GM21737 (cell line): ENCODE data around the gene TRMT11.
"Not testable (repeated sequence)": the region's sequence is repeated elsewhere in the genome, so short reads cannot be mapped to it uniquely, and the experiment has no call there.

Source experiments
- ATAC-seq: cut with Tn5 transposase; IDR thresholded peaks from one replicate; pipeline ENCODE4 v1.9.1; 2021; ENCODE audit warnings: mild to moderate bottlenecking, moderate library complexity; ENCODE audit not compliant: unreplicated experiment

TRMT11 gene

DNA sequence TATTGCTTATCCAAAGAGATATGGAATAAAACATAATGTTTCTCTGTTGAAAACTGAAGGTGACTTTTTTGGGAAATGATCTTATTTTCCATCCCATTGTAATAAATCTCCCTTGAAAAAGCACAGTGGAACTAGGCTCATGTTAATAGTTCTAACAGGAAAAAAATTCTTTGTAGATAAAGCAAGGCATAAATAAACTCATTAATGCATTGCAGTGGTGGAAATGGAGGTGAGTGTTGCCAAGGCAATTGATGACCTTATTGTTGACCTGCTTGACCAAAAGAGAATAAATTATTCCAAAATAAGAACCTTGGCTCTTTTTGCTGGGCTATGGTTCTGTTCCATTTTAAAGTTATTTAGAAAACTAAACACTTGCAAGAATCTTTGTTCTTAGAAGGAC, 55.2 kb downstream of the TRMT11 start:
- no peak for ATAC-seq

DNA sequence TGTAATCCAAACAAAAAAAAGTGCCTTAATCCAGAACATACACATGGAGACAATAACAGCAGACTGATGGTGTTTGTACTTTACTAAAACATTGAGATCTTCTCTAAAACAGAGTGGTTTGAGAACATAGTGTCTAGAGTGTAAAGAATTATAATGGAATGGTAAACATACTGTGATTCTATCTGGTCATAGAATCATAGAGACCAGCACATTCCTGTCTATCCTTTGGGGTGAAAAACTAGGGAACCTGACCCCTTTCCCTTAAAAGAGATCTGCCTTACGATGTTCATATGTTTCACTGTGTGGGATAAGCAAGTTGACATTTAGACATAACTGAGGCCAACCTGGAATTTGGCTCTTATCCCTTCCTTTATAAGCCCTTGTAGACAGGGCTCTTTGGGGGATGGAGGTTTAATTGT, 55.7 kb downstream of the TRMT11 start:
- no peak for ATAC-seq

DNA sequence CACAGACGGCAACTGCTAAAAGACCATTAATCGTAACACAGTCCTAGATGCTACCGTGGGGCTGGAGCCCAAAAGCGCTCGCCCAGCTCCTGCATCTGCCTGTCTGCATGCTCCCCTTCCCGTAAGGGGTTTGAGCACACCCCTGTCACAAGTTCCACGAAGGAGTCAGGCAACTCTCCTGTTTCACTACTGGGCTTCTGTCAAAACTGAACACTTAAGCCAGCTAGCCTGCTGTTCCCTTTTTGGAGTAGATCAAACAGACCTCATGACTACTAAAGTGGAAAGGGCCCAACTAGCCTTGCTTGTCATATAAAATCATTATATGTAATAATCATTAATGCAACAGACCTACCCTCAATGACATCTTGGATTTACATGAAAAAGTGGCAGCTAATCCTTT, 61.3 kb downstream of the TRMT11 start:
- no peak for ATAC-seq

DNA sequence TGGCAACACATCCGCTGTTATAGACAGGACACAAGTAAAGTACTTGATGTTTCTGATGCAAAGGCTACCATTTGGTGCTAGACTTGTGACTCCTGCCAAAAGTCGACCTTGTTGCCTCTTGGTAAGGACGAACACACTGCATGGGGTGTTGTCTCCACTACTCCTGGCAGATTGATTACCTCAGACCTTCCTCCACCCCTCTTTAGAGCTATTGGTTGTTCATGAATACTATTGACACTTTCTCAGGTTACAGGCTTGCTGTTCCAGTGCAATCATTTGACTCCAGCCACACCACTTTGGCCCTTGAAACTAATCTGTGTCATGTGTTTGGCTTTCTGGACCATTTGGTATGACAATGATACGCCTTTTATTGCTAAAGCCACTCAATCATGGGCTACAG, 62.3 kb downstream of the TRMT11 start:
- ATAC-seq, result no peak

GRCh38 chr6:126050795-126051194, 64.5 kb downstream of the TRMT11 start:
- ATAC-seq, result no peak

DNA sequence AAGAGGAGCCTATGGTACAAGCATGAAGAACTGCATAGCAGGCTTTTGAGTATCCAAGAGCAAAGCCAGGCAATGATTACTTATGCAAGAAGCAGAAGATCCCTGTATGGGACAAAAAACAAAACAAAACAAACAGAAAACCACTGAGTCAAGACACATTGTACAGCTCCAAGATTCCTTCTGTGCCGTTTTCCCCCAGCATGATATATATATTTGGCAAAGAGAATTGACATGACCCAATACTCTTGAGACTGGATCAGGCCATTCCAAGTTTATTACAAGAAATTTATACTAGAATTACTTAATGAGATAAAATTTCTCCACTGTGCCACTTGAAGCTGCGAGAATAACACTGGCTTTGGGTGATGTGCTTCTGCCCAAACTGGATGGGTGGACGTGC, 65.5 kb downstream of the TRMT11 start:
- ATAC-seq, result no peak

- no peak for ATAC-seq
These were observed 66.1 kb downstream of the TRMT11 start for GRCh38 chr6:126052485-126052884.

DNA sequence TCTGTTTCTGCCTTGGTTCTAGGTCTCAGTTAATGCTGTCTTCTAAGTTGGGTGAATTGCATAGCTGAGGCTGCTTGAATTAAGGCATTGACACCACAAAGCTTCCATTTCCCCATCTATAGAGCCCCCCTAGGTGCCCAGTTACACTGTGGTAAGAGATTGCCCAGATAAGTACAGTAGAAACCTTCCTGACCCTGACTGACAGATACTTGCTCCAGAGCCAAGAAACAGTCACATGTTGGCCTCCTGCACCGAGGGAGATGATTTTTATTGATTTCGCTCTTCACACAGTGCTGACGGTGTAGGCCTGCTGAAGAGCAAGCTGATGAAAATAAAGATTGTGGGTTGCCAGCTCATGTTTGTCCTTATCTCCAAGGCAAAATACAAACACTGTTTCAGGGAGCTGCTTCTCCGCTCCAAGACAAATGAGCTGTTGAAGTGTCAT, 67.9 kb downstream of the TRMT11 start:
- ATAC-seq, result no peak

- no peak for ATAC-seq
These were observed 68.5 kb downstream of the TRMT11 start for GRCh38 chr6:126054802-126055201.

DNA sequence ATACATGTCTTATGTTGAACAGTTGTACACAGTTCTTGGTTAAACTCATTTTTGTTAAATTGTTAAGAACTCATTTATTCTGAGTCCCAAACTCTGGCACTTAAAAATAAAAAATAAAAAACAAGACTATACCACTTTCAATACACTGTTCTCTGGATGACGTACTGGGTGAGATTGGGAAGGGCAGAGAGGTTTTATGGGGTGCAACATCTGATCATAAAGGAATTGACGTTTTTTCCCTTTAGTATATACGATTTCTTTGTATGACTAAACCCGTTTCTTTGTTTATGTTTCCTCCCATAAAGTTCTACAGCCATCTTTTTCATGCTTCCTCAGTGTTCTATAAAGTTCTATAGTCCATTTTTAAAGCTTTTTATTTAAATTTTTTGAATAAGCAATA, 69.1 kb downstream of the TRMT11 start:
- no peak for ATAC-seq

GRCh38 chr6:126056355-126057004, 70.1 kb downstream of the TRMT11 start:
- ATAC-seq, result no peak

DNA sequence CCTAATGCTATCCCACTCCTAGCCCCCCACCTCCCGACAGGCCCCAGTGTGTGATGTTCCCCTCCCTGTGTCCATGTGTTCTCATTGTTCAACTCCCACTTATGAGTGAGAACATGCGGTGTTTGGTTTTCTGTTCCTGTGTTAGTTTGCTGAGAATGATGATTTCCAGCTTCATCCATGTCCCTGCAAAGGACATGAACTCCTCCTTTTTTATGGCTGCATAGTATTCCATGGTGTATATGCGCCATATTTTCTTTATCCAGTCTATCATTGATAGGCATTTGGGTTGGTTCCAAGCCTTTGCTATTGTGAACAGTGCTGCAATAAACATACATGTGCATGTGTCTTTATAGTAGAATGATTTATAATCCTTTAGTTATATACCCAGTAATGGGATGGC, 71.7 kb downstream of the TRMT11 start:
- ATAC-seq, result not testable (repeated sequence)

DNA sequence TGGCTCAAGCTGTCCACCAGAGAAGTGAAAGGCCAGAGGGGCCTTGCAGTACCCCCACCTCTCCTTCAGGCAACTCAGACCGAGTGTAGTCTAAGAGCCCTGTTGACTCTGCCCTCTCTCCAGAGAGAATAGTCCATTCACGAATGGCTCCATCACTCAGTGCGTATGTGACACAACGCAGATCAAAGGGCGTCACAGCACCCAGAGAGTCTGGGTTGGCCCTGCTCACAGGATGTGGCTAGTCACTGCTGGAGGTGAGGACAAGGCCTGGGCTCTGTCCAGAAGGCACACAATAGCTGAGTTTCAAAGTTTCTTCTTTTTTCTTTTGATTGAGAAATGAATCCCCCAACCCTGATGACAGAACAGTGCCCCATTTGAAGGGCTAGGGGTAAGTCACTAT, 74.1 kb downstream of the TRMT11 start:
- no peak for ATAC-seq

- peak; percentile 74 for ATAC-seq
These were observed 77.3 kb downstream of the TRMT11 start for GRCh38 chr6:126063512-126064146.

DNA sequence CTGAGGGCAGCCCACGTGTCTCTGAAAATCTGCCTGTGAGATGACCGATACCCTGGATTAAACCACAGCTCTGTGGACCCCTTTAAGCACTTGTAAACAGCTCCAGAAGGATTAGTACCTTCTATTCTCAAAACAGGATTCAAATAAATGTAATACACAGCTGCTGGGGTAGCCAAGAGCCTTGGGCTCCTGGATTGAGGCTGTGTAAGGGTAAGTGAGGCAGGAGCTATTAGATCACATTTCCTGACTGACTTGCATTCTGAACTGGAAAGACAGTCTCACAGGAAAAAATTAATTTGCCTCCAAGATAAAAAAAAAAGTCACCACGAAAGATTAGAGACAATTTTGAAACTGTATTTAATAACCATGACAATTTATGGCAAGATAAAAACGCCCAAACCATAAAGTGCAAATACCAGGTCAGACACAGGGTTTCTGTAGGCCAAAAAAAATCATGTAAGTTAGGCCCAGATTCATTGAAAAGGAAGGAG, 78.0 kb downstream of the TRMT11 start:
- ATAC-seq, result no peak

GRCh38 chr6:126064748-126065401, 78.5 kb downstream of the TRMT11 start:
- no peak for ATAC-seq

DNA sequence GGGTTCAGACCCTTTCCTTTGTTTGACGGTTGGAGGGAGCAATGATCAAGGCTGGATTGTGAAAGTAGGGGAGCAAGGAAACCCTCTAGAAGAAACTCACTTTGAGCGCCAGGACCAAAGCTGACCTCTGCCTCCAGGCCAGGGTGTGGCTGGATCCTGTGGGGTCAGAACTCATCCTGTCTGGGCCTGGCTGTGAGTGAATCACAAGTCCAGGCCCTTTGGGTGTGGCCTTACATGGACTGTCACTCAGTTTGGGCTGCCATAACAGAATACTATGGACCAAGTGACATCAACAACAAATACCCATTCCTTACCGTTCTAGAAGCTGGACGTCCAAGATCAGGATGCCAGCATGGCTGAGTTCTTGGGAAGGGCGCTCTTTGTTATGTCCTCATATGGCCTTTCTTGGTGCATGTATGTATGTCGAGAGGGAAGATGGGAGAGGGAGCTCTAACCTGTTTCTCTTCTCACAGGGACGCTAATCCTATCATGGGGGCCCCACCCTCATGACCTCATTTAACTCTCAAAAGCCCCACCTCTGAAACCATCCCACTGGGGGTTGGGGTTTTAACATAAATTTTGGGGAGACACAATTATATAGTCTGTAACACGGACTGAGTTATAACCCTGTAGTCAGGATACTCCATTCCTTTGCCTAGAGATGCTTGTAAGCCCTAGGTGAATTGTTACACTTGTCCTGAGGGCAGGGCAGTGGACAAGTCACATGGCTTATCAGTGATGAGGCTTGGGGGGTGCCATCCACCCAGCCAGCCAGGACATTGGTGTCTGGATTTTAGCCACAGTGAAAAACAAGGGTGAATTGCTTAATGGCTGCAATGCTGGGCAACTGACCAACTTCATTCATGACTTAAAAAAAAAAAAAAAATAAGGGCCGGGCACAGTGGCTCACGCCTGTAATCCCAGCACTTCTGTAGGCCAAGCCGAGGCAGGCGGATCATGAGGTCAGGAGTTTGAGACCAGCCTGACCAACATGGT, 80.0 kb downstream of the TRMT11 start:
- ATAC-seq, result no peak

GRCh38 chr6:126067073-126067472, 80.7 kb downstream of the TRMT11 start:
- ATAC-seq, result no peak

- no peak for ATAC-seq
These were observed 83.1 kb downstream of the TRMT11 start for GRCh38 chr6:126069449-126069848.

GRCh38 chr6:126071000-126071647, 84.8 kb downstream of the TRMT11 start:
- ATAC-seq, result no peak
